ENCODE results near the gene USP9Y.

The USP9Y gene

DNA sequence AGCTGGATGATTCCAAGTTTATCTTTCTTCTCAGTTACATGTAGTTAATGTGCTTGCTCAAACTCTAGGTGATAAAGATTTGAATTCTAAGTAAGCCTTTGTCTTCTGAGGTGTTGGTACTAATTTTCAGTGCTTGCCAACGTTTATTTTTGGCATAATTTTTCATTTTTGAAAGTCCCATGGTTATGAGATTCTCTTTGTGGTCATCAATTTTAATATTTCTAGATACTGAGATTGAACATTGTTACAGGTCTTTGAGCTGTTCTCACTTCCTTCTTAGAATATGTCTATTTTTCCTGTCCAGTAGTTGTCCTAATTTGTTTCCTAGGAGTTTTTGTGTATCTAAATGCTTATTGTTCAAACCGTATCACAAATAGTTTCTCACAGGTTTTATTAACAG is 40.4 kb downstream of the USP9Y start:
- TF ChIP-seq GATA2 (IDR thresholded peaks at IDR 0.05; ENCODE audit: low read depth, low read length) (no peak), GATA3 (IDR thresholded peaks at IDR 0.05; ENCODE audit: low read depth, low read length) (no peak)

DNA sequence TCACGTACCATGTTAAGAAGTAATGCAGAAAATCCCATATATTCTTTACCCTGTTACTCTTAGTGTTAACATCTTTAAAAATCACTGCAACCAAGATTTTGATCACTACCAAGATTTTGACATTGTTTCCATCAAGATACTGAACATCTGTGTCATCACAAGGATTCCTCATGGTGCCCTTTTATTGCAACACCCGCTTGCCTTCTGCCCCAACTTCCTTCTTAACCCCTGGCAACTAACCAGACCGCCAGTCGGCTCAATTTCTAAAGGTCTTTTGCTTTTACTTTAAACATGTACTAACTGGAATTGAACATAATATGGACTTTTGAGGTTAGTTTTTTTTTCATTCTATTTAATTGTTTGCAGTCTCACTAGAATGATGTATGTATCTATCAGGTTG is 41.7 kb downstream of the USP9Y start:
- TF ChIP-seq GATA3 (IDR thresholded peaks at IDR 0.05; ENCODE audit: low read depth, low read length): no peak
- no peak for TF ChIP-seq GATA2 (IDR thresholded peaks at IDR 0.05; ENCODE audit: low read depth, low read length)

DNA sequence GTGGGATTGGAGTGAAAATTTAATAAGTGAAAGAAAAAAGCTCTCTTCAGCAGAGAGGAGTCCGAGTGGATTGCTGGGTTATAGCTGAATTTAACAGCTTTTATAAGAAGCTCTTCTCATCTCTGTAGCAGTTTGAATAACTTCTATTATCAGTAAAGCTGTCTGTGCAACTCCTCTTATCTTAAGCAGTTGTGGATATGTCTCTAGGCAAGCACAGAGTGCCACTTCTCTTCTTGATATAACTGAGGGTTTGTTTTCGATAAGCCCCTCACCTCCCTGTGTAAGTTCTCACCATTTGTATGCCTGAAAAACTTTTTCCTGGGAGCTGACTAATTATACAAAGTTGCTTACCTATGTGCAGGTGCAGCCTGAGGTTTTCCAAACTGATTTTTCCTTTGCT is 43.1 kb downstream of the USP9Y start:
- no peak for TF ChIP-seq GATA2 (IDR thresholded peaks at IDR 0.05; ENCODE audit: low read depth, low read length)
- no peak for TF ChIP-seq GATA3 (IDR thresholded peaks at IDR 0.05; ENCODE audit: low read depth, low read length)

DNA sequence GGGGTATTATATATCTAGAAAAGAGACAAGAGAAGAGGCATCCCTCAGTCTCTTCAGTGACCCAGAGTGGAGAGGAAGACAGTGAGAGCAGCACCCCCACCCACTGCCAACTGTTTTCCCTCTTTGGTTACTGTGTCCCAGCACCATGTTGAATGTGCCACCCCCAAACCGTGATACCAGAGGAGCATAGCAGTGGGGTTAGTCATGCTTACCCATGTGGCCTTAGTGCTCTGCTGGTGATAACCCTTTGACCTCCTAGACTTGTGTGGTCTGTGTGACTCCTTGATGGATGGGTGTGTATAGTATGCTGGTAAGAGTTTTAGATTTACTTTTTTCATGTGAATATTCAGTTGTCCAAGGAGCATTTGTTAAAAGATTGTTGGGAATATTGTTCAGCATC is 48.3 kb downstream of the USP9Y start:
- no peak for TF ChIP-seq GATA2 (IDR thresholded peaks at IDR 0.05; ENCODE audit: low read depth, low read length)
- no peak for TF ChIP-seq GATA3 (IDR thresholded peaks at IDR 0.05; ENCODE audit: low read depth, low read length)

DNA sequence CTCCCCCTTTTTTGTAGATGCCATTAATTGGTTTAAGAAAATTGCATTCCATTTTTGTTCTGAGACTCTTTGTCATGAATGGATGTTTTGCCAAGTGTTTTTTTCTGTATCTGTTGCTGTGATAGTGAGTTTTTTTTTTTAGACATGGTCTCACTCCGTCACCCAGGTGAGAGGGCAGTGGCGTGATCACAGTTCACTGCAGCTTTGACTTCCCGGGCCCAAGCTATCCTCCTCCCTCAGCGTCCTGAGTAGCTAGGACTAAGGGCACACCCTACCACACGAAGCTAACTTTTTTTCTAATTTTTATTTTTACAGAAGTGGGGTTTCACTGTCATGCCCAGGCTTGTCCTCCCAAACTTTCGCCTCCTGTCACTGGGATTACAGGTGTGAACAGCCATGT is 51.8 kb downstream of the USP9Y start:
- TF ChIP-seq GATA2 (IDR thresholded peaks at IDR 0.05; ENCODE audit: low read depth, low read length) (no peak), GATA3 (IDR thresholded peaks at IDR 0.05; ENCODE audit: low read depth, low read length) (no peak)

DNA sequence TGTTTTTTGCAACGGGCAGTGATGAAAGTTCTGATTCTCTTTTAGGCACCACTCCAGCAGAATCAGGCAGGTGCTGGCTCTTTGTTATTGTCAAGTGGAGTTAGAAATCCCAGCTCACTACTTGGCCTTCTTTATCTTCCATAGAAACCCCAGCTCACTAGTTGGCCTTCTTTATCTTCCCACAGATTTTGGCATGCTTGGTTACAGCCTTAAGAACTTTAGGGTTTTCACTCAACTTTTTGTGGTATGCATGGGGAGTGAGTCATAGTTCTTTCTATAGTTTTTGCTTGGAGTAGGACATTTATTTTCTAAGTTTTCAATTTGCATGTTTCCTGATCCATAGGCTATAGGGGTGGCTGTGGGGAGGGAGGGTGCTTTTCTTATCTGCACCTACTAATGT is 55.0 kb downstream of the USP9Y start:
- TF ChIP-seq GATA3 (IDR thresholded peaks at IDR 0.05; ENCODE audit: low read depth, low read length) (no peak), GATA2 (IDR thresholded peaks at IDR 0.05; ENCODE audit: low read depth, low read length) (no peak)

DNA sequence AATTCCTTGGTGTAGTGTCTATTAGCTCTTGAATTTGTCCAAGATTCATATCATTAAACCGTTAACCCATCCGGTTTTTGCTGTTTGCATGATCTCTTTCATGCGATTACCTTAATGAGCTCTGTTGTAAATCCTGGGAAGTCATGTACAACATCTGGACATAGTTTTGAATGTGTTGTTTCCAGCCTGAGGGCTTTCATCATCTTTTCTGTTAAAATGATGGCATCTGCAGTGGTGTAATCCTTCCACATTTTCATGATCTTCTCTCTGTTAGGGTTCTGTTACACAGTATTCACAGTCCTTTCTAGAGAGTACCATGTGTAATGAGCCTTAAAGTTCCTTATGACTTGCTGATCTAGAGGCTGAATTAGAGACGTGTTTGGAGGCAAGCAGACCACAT is 64.9 kb downstream of the USP9Y start:
- no peak for TF ChIP-seq GATA3 (IDR thresholded peaks at IDR 0.05; ENCODE audit: low read depth, low read length)
- no peak for TF ChIP-seq GATA2 (IDR thresholded peaks at IDR 0.05; ENCODE audit: low read depth, low read length)

DNA sequence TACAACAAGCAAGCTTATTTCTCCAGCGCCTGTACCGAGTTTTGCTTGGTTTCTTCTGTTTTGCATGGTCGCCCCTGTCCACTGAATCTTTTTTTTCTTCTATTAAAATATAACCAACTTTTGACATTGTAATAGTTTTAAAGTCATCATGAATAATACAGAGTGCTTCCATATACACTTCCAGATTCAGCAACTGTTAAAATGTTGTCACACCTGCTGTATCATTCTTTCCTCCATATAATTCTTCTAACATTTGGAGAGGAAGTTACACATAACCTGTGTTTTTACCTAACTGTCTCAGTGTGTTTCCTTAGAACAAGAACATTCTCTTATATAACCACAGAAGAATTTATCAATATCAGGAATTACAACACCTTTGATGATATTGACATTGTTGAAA is 83.5 kb downstream of the USP9Y start:
- TF ChIP-seq GATA2 (IDR thresholded peaks at IDR 0.05; ENCODE audit: low read depth, low read length): no peak
- no peak for TF ChIP-seq GATA3 (IDR thresholded peaks at IDR 0.05; ENCODE audit: low read depth, low read length)

DNA sequence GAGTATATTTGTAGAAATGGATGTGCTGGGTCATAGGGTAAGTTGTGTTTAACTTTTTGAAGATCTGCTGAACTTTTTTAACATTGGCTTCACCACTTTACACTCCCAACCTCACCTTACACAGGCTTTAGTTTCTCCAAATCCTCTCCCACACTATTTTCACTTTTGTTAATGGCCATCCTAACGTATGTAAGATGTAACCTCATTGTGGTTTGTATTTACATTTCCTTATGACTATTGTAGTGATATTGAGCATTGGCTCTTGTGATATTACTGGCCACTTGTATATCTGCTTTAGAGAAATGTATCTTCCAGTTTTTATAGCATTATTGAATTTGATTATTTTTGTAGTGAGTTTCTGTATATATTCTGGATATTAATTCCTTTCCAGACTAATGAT is 93.0 kb downstream of the USP9Y start:
- TF ChIP-seq GATA2 (IDR thresholded peaks at IDR 0.05; ENCODE audit: low read depth, low read length) (no peak), GATA3 (IDR thresholded peaks at IDR 0.05; ENCODE audit: low read depth, low read length) (no peak)

DNA sequence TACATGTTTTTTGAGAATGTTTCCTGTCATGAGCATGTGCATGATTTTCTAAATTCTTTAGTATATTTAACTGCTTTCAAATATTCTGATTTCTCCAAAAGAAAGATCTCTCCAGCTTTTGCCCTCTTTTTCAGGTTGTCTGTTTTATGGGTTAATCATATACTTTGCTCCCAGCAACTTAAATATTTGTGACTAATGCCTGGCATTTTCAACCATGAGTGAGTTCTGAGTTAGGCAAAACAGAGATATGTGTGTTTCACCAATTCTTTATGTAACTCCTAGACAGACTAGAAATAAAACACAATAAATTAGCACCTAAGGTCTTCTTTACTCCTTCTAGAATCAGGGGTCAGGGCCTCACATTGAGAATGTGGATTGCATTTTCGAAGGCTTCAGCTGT is 107.0 kb downstream of the USP9Y start:
- TF ChIP-seq GATA3 (IDR thresholded peaks at IDR 0.05; ENCODE audit: low read depth, low read length) (no peak), GATA2 (IDR thresholded peaks at IDR 0.05; ENCODE audit: low read depth, low read length) (no peak)

DNA sequence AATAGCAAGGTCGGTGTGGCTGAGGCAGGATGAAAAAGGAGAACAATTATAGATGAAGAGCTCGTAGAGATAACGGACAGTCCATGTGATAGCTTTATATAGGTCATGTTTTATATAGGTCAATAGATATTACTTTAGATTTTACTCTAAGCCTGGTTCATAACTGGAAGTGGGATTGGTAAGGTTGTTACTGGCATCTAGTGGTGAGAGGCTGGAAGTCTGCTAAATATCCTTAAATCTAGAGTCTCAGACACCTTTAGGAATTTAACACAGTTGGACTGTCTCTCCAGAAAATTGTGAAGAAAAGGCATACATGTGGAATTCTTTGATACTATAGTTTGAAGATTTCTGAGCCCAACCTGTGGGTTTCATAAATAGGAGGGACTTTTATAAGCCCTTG is 108.0 kb downstream of the USP9Y start:
- TF ChIP-seq GATA2 (IDR thresholded peaks at IDR 0.05; ENCODE audit: low read depth, low read length) (no peak), GATA3 (IDR thresholded peaks at IDR 0.05; ENCODE audit: low read depth, low read length) (no peak)

DNA sequence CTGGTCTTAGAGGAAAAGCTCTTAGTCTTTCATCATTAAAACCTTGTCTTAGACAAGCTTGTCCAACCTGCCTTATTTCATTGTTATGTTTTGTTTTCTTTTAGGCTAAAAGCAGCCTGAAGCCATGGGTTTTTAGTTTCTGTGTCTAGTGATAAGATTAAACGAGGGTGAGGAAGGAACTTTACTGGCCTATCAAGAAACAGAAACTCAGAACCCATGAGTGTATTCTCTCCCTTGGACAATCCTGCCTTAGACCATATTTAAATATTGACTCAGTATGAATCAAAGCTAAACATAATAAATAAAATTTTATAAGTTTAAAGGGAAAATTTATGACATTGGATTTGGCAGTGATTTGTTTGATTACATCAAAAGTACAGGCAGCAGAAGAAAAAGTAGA is 122.4 kb downstream of the USP9Y start:
- TF ChIP-seq GATA2 (IDR thresholded peaks at IDR 0.05; ENCODE audit: low read depth, low read length) (no peak), GATA3 (IDR thresholded peaks at IDR 0.05; ENCODE audit: low read depth, low read length) (no peak)

DNA sequence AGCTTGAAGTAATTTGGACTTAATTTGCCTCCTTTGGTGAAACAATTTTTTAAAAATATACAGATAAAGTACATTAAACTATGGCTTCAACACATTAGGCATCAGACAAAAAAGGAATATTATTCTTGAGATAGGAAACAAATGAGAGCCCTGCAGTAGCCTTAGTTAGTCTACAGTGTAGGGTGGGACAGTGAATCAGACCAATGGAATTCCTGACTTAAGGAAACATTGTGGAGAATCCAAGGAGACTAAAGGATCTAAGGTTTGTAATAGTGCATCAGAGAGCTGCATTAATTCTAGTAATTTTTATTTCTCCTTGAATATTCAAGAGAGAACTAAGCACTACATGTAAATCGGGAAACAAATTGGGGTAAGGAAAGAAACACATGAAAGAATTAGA is 125.8 kb downstream of the USP9Y start:
- no peak for TF ChIP-seq GATA2 (IDR thresholded peaks at IDR 0.05; ENCODE audit: low read depth, low read length)
- TF ChIP-seq GATA3 (IDR thresholded peaks at IDR 0.05; ENCODE audit: low read depth, low read length): no peak

DNA sequence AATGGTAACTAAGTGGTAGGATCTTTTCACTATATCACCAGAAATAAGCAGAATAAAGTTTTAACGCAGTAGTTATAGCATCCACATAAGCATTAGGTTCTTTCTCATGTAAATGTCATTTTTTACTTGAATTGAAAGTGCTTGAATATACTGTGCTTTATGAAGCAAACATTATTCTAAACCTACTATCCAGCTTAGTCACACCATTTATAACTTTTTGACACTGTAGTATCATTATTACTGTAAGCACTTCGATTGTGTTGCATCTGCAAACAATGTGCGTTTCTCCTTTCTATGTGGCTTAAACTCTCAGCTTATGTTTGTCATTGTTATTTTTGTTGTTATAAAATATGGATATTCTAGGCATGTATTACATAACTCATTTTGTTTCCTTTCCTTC is 132.3 kb downstream of the USP9Y start:
- no peak for TF ChIP-seq GATA3 (IDR thresholded peaks at IDR 0.05; ENCODE audit: low read depth, low read length)
- TF ChIP-seq GATA2 (IDR thresholded peaks at IDR 0.05; ENCODE audit: low read depth, low read length): no peak

DNA sequence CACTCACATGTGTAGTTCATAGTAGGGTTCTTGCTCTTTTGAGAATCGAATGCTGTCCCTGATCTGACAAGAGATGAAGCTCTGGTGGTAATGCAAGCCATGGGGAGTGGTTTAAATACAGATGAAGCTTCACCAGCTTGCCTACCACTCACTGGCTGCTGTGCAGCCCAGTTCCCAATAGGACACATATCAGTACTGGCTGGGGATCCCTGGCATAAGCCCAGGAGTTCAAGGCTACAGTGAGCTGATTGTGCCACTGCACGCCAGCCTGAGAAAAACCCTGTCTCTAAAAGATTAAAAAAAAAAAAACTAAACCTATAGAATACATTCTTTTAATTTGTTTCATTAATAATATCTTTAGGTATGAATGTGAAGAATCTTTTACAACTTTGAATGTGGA is 136.5 kb downstream of the USP9Y start:
- no peak for TF ChIP-seq GATA3 (IDR thresholded peaks at IDR 0.05; ENCODE audit: low read depth, low read length)
- no peak for TF ChIP-seq GATA2 (IDR thresholded peaks at IDR 0.05; ENCODE audit: low read depth, low read length)

DNA sequence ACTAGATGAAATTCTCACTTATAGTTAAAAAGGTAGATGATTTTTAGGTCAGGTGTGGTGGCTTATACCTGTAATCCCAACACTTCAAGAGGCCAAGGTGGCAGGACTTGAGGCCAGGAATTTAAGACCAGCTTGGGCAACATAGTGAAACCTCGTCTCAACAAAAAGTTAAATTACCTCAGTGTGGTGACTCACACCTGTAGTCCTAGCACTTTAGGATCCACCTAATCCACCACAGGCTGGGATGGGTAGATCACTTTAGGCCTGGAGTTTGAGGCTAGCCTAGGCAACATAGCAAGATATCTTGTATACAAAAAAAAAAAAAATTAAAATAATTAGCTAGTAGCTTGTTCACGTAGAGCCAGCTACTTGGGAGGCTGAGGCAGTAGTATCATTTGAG is 140.3 kb downstream of the USP9Y start:
- no peak for TF ChIP-seq GATA2 (IDR thresholded peaks at IDR 0.05; ENCODE audit: low read depth, low read length)
- TF ChIP-seq GATA3 (IDR thresholded peaks at IDR 0.05; ENCODE audit: low read depth, low read length): no peak
